Smooth muscle cell (in vitro differentiated cells): ENCODE data around the gene PIK3R3. TPM values are rescaled to one million over a fixed set of nuclear protein-coding genes. Genes with fewer than 3 reads are reported as not detected.

Source experiments
- DNase-seq: peaks from one replicate; lab custom pipeline; 2025; ENCODE audit not compliant: unreplicated experiment; lab: John Stamatoyannopoulos, UW
- H2AFZ ChIP-seq: fragments of 200-600 bp; sonication (generic); 2 replicates; pipeline ENCODE4 v1.6.0; 2016; ENCODE audit warnings: antibody characterized with exemption, low read depth, mild to moderate bottlenecking
- H3F3A ChIP-seq: fragments of 200-600 bp; sonication (generic); 2 replicates; pipeline ENCODE4 v1.6.0; 2017; ENCODE audit warnings: antibody characterized with exemption, low read depth
- H3K27ac ChIP-seq: fragments of 200-600 bp; sonication (generic); 2 replicates; pipeline ENCODE4 v1.5.1; 2016; ENCODE audit warnings: low read depth, mild to moderate bottlenecking
- H3K27me3 ChIP-seq: fragments of 200-600 bp; sonication (generic); 2 replicates; pipeline ENCODE4 v1.6.1; 2016; ENCODE audit warnings: low read depth, mild to moderate bottlenecking
- H3K36me3 ChIP-seq: fragments of 200-600 bp; sonication (generic); 2 replicates; pipeline ENCODE4 v1.5.1; 2016; ENCODE audit warnings: low read depth
- H3K4me1 ChIP-seq: fragments of 200-600 bp; sonication (generic); 2 replicates; pipeline ENCODE4 v1.5.1; 2016; ENCODE audit warnings: low read depth
- H3K4me2 ChIP-seq: fragments of 200-600 bp; sonication (generic); 2 replicates; pipeline ENCODE4 v1.6.0; 2016; ENCODE audit warnings: mild to moderate bottlenecking
- H3K4me3 ChIP-seq: fragments of 200-600 bp; sonication (generic); 2 replicates; pipeline ENCODE4 v1.5.1; 2016; ENCODE audit warnings: mild to moderate bottlenecking
- H3K79me2 ChIP-seq: fragments of 200-600 bp; sonication (generic); 2 replicates; pipeline ENCODE4 v1.6.0; 2016; ENCODE audit warnings: low read depth, mild to moderate bottlenecking
- H3K9ac ChIP-seq: fragments of 200-600 bp; sonication (generic); 2 replicates; pipeline ENCODE4 v1.6.0; 2016; ENCODE audit warnings: low read depth
- H3K9me3 ChIP-seq: fragments of 200-600 bp; sonication (generic); replicated peaks from 2 replicates; pipeline ENCODE4 v1.5.1; 2016; ENCODE audit warnings: low read depth
- H4K20me1 ChIP-seq: fragments of 200-600 bp; sonication (generic); 2 replicates; pipeline ENCODE4 v1.6.0; 2016; ENCODE audit warnings: low read depth
- WGBS: methylation state at CpG from one replicate; pipeline ENCODE4 v1.1.7; 2016; ENCODE audit warnings: low lambda C conversion rate; 5-methylcytosine and 5-hydroxymethylcytosine counted together
- polyA plus RNA-seq: library from polyadenylated mRNA; unstranded; fragments of >200 nt; fragmentation: Nextera tagmentation; extraction: Ambion mirVana; gene quantifications from 2 replicates; pipeline ENCODE4 v1.2.1, GENCODE V29; 2016
- total RNA-seq: library from RNA; depleted of rRNA; stranded (reverse); fragments of >200 nt; gene quantifications from 2 replicates; pipeline ENCODE4 v1.2.3, GENCODE V29; 2014
- TF ChIP-seq, protein P1 (sequence below): fragments of 200-600 bp; sonication (generic); IDR thresholded peaks from 2 replicates; pipeline ENCODE4 v1.5.1; 2017; ENCODE audit warnings: borderline replicate concordance, mild to moderate bottlenecking, antibody characterized with exemption; ENCODE audit not compliant: insufficient read depth, poor library complexity, severe bottlenecking

The PIK3R3 gene
- total and polyA plus RNA-seq, 2 experiments from 2014 or later = 3.7 to 5.6 TPM

DNA sequence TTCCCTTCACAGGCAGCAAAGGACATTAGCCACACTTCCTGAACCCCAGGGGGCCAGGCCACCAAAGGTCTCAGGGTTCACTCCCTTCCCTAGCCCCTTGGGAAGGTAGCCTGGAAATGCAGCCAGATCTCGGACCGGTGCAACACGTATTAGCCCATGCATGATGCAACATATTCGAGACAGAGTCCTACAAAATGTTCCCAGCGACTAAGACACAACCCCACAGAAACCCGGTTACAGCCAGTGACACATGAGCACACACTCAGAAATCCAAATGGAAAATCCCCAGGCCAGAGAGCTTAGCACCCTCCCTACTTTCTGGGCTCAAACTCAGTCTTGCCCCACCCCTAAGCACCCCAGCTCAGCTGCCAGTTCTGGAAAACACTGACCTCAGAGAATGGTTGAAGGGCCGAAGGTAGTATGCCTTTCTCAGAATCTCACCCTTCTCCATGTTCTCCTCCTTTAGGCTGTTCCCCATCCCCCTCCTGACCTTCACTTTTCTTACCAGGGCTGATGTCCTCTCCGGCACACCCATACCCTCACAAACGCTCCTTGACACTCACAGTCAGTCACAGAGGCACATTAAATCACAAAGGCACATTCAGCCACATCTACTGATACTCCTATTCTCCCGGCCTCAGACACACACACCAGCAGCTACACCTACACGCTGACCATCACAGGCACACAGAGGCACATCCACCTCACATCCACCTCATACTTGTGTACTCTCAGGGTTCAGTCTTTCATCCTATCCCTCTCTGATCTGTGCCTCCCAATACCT lies 42.2 kb upstream of the PIK3R3 start, which contains the start of gene TSPAN1:
Gene TSPAN1 (plus strand): TSS at position 640 of the 784 bp plus-strand sequence. CDS start 6,021 bp downstream, outside the sequence.
- Histone ChIP-seq H3K4me3 (no peak within 1 kb of the TSS), H3K27ac (peak within 1 kb of the TSS; percentile 86), H3K27me3 (no peaks in the 10 kb centered on the region), H2AFZ (peak within 1 kb of the TSS; percentile 40), H3K4me2 (peak within 1 kb of the TSS; percentile 71), H4K20me1 (no peaks in the 10 kb centered on the region), H3F3A (no peaks in the 10 kb centered on the region), H3K9me3 (no peaks in the 10 kb centered on the region), H3K9ac (peak within 1 kb of the TSS; percentile 38), H3K36me3 (no peaks in the 10 kb centered on the region), H3K79me2 (no peaks in the 10 kb centered on the region), H3K4me1 (peaks cover 13% of the 10 kb centered on the region)
- WGBS = 43% methylated on average over 11 of the region's 11 CpGs
- DNase-seq = no peak
- TF ChIP-seq, protein P1, sequence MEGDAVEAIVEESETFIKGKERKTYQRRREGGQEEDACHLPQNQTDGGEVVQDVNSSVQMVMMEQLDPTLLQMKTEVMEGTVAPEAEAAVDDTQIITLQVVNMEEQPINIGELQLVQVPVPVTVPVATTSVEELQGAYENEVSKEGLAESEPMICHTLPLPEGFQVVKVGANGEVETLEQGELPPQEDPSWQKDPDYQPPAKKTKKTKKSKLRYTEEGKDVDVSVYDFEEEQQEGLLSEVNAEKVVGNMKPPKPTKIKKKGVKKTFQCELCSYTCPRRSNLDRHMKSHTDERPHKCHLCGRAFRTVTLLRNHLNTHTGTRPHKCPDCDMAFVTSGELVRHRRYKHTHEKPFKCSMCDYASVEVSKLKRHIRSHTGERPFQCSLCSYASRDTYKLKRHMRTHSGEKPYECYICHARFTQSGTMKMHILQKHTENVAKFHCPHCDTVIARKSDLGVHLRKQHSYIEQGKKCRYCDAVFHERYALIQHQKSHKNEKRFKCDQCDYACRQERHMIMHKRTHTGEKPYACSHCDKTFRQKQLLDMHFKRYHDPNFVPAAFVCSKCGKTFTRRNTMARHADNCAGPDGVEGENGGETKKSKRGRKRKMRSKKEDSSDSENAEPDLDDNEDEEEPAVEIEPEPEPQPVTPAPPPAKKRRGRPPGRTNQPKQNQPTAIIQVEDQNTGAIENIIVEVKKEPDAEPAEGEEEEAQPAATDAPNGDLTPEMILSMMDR = no peak

DNA sequence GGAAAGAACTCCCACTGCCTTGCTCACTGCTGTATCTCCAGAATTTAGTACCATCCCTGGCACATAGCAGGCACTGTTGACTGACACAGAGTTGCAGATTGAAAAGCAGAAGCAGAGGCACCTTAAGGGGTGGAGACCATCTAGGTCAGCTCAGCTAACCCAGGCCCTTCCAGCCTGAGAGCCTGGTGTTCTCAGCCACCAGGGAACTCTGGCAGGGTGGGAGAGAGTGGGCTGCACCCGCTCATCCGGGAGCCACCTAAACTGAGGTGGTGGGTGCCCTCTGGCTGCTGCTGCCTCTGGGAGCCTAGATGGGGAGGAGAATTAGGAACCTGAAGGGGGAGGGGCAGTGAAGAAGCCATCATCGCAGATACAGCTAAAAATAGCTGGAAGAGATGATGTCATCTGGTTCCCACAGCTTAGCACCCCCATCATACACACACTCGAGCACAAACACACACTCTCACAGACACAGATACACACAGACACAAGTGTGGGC lies 41.0 kb upstream of the PIK3R3 start:
- peak overlapping the region; percentile 39 for H2AFZ ChIP-seq
- no peaks in the 10 kb centered on the region for H3K9me3 ChIP-seq
- no peaks in the 10 kb centered on the region for H3F3A ChIP-seq
- peaks cover 13% of the 10 kb centered on the region for H3K4me1 ChIP-seq
- no peaks in the 10 kb centered on the region for H3K36me3 ChIP-seq
- no peak overlapping the region for H3K4me3 ChIP-seq
- no peaks in the 10 kb centered on the region for H4K20me1 ChIP-seq
- no peaks in the 10 kb centered on the region for H3K79me2 ChIP-seq
- H3K27ac ChIP-seq = peak overlapping the region; percentile 86
- H3K9ac ChIP-seq = no peak overlapping the region
- no peak for DNase-seq
- H3K4me2 ChIP-seq = peak overlapping the region; percentile 71
- H3K27me3 ChIP-seq = no peaks in the 10 kb centered on the region
- 37% methylated on average over 4 of the region's 4 CpGs for WGBS
- TF ChIP-seq, protein P1 = no peak

DNA sequence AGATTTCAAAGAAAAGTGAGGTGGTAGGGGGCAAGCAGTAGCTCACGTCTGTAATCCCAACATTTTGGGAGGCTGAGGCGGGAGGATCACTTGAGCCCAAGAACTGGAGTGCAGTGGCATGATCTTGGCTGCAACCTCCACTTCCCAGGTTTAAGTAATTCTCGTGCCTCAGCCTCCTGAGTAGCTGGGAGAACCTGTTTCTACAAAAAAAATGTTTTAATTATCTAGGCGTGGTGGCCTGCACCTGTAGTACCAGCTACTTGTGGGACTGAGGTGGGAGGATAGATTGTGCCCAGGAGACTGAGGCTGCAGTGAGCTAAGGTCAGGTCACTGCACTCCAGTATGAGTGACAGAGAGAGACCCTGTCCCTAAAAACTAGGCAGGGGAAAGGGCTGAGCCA lies 39.9 kb upstream of the PIK3R3 start:
- no peaks in the 10 kb centered on the region for H3K79me2 ChIP-seq
- H2AFZ ChIP-seq = no peak overlapping the region
- no peak overlapping the region for H3K9ac ChIP-seq
- no peak for DNase-seq
- no peaks in the 10 kb centered on the region for H3F3A ChIP-seq
- WGBS = 91% methylated on average over 4 of the region's 4 CpGs
- H4K20me1 ChIP-seq = no peaks in the 10 kb centered on the region
- no peak overlapping the region for H3K4me3 ChIP-seq
- no peaks in the 10 kb centered on the region for H3K36me3 ChIP-seq
- peaks cover 13% of the 10 kb centered on the region for H3K4me1 ChIP-seq
- no peak overlapping the region for H3K27ac ChIP-seq
- no peaks in the 10 kb centered on the region for H3K9me3 ChIP-seq
- TF ChIP-seq, protein P1 = no peak
- H3K27me3 ChIP-seq = no peaks in the 10 kb centered on the region
- no peak overlapping the region for H3K4me2 ChIP-seq
